Measurements from ENCODE around the gene SPSB4. TPM values are rescaled to one million over a fixed set of nuclear protein-coding genes. Genes with fewer than 3 reads are reported as not detected.

Gene SPSB4
- total RNA-seq, 1 experiment from 2014 or later, result 0.05 TPM

DNA sequence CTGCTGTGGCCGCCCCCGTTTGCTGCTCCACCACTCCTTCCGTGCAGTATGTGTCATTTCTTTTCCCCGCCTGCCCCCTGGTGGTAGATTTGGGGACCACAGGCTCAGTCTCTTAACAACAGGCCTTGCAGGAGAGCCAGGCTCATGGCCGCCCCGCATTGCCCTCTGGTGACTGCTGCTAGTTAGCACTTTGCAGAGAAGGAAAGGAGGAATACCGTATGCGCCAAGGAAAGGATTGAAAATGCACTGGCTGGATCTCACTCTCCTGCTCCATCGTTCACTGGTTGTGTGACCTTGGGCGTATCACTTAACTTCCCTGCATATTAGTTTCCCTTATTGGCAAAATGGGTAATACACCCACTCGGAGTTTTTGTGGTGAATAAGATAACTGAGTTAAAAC, 141.2 kb downstream of the SPSB4 start:
- in situ Hi-C loops (cut with HindIII; ENCODE audit: low pct_unique_long_range_greater_than_20kb, low sequenced_read_pairs), result no loop called here

DNA sequence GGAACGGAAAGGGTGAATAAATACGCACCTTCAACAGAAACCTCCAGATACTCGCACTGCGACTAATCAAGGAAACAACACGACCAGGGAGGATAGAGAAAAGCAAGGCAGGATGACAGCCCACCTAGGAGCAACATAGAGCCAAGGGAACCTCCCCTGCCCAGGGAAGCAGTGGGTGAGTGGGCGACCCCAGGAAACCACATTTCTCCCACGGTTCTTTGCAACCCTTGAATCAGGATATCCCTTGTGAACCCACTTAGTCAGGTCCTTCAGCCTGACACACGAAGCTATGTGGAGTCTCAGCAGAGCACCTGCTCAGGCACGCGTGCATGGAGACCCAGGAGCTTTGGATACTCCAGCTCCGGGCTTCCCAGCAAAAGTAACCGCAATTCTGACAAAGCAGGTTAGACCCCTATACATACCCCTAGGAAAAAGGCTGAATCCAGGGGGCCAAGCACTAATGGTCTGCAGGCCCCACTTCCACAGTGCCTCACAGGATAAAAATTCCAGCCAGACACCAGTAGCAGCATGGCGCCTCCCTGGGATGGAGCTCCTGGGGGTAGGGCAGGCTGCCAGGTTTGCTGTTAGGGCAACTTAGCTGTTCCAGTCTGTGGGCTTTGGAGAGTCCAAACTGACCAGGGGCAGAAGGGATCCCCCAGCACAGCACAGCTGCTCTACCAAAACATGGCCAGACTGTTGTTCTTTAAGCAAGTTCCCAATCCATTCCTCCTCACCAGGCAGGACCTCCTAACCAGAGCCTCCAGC, 142.1 kb downstream of the SPSB4 start:
- intact Hi-C loops (cut with micrococcal nuclease; ENCODE audit: unreplicated experiment), result loop anchor here (2.0 kb wide), 1 partner anchor 88 kb away; no protein-coding TSS in a partner anchor
- DNase-seq (ENCODE audit: low read depth, low spot score) (no peak), ATAC-seq (no peak)
- BruUV-seq (replicated peaks), result no TSS peak
- ChIA-PET POLR2A (no interaction called here), CTCF (interaction anchor here (0.6 kb wide), 1 partner anchor 260 kb away, joined by 4 read pairs; no protein-coding TSS in a partner anchor)
- Histone ChIP-seq H3K9me3 (ENCODE audit: control insufficient read depth, insufficient read depth, low read depth, low read length) (no peaks in the 10 kb centered on the region), H3K36me3 (ENCODE audit: control insufficient read depth, insufficient read depth, low read length) (no peaks in the 10 kb centered on the region), H3K27me3 (ENCODE audit: control insufficient read depth, insufficient read depth, low read length) (peaks cover 25% of the 10 kb centered on the region), H3K4me3 (ENCODE audit: low read depth in 2 of 2, low read length in 2 of 2) (no peak overlapping the region), H3K27ac (ENCODE audit: low read length) (no peak overlapping the region), H3K4me1 (ENCODE audit: control insufficient read depth, insufficient read depth, low read length) (no peaks in the 10 kb centered on the region)
- TF ChIP-seq POLR2AphosphoS5 (IDR thresholded peaks at IDR 0.05; ENCODE audit: low read depth, low read length), result no peak
- TF ChIP-seq TCF7L2 (IDR thresholded peaks at IDR 0.05; ENCODE audit: low read depth, low read length), result no peak
- TF ChIP-seq, protein P1, sequence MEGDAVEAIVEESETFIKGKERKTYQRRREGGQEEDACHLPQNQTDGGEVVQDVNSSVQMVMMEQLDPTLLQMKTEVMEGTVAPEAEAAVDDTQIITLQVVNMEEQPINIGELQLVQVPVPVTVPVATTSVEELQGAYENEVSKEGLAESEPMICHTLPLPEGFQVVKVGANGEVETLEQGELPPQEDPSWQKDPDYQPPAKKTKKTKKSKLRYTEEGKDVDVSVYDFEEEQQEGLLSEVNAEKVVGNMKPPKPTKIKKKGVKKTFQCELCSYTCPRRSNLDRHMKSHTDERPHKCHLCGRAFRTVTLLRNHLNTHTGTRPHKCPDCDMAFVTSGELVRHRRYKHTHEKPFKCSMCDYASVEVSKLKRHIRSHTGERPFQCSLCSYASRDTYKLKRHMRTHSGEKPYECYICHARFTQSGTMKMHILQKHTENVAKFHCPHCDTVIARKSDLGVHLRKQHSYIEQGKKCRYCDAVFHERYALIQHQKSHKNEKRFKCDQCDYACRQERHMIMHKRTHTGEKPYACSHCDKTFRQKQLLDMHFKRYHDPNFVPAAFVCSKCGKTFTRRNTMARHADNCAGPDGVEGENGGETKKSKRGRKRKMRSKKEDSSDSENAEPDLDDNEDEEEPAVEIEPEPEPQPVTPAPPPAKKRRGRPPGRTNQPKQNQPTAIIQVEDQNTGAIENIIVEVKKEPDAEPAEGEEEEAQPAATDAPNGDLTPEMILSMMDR (IDR thresholded peaks at IDR 0.05), result no peak
- TF ChIP-seq SIN3A (IDR thresholded peaks at IDR 0.05; ENCODE audit: borderline replicate concordance, insufficient read depth, low read depth, low read length), result no peak
- TF ChIP-seq, protein P2, sequence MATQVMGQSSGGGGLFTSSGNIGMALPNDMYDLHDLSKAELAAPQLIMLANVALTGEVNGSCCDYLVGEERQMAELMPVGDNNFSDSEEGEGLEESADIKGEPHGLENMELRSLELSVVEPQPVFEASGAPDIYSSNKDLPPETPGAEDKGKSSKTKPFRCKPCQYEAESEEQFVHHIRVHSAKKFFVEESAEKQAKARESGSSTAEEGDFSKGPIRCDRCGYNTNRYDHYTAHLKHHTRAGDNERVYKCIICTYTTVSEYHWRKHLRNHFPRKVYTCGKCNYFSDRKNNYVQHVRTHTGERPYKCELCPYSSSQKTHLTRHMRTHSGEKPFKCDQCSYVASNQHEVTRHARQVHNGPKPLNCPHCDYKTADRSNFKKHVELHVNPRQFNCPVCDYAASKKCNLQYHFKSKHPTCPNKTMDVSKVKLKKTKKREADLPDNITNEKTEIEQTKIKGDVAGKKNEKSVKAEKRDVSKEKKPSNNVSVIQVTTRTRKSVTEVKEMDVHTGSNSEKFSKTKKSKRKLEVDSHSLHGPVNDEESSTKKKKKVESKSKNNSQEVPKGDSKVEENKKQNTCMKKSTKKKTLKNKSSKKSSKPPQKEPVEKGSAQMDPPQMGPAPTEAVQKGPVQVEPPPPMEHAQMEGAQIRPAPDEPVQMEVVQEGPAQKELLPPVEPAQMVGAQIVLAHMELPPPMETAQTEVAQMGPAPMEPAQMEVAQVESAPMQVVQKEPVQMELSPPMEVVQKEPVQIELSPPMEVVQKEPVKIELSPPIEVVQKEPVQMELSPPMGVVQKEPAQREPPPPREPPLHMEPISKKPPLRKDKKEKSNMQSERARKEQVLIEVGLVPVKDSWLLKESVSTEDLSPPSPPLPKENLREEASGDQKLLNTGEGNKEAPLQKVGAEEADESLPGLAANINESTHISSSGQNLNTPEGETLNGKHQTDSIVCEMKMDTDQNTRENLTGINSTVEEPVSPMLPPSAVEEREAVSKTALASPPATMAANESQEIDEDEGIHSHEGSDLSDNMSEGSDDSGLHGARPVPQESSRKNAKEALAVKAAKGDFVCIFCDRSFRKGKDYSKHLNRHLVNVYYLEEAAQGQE (IDR thresholded peaks at IDR 0.05; ENCODE audit: insufficient read depth in 1 of 2, low read depth in 2 of 2, low read length in 1 of 2), result no peak
- in situ Hi-C loops (cut with HindIII; ENCODE audit: low pct_unique_long_range_greater_than_20kb, low sequenced_read_pairs), result no loop called here

More for the DNA sequence above, 141.2 kb downstream of the SPSB4 start:
- TF ChIP-seq, protein P1 (IDR thresholded peaks at IDR 0.05), result peak; percentile 100
- TF ChIP-seq POLR2AphosphoS5 (IDR thresholded peaks at IDR 0.05; ENCODE audit: low read depth, low read length), result no peak
- TF ChIP-seq, protein P2 (IDR thresholded peaks at IDR 0.05; ENCODE audit: insufficient read depth in 1 of 2, low read depth in 2 of 2, low read length in 1 of 2), result no peak
- Histone ChIP-seq H3K27me3 (ENCODE audit: control insufficient read depth, insufficient read depth, low read length) (peaks cover 23% of the 10 kb centered on the region), H3K36me3 (ENCODE audit: control insufficient read depth, insufficient read depth, low read length) (no peaks in the 10 kb centered on the region), H3K9me3 (ENCODE audit: control insufficient read depth, insufficient read depth, low read depth, low read length) (no peaks in the 10 kb centered on the region), H3K4me1 (ENCODE audit: control insufficient read depth, insufficient read depth, low read length) (no peaks in the 10 kb centered on the region), H3K4me3 (ENCODE audit: low read depth in 2 of 2, low read length in 2 of 2) (no peak overlapping the region), H3K27ac (ENCODE audit: low read length) (no peak overlapping the region)
- BruUV-seq (replicated peaks), result no TSS peak
- POLR2A ChIA-PET, result no interaction called here
- ATAC-seq, result peak; percentile 100
- DNase-seq (ENCODE audit: low read depth, low spot score), result peak; percentile 82
- CTCF ChIA-PET, result interaction anchor here (0.6 to 1.4 kb wide), 5 partner anchors 62 to 294 kb away, joined by 3 to 6 read pairs (median 5); no protein-coding TSS in a partner anchor
- intact Hi-C loops (cut with micrococcal nuclease; ENCODE audit: unreplicated experiment), result loop anchor here (1.0 to 2.0 kb wide), 4 partner anchors 88 to 294 kb away; no protein-coding TSS in a partner anchor
